DND-41 (cell line): ENCODE measurements around the gene LAMP5.

Experiments
- EZH2 ChIP-seq: IDR thresholded peaks from 3 replicates; pipeline ENCODE4 v1.6.1; 2012; ENCODE audit warnings: borderline replicate concordance, low read depth, mild to moderate bottlenecking, moderate library complexity, low read length, inconsistent platforms; ENCODE audit not compliant: severe bottlenecking
- TF ChIP-seq, protein P1 (sequence below): IDR thresholded peaks from 2 replicates; pipeline ENCODE4 v1.5.1; 2012; ENCODE audit warnings: borderline replicate concordance, low read length, moderate library complexity, mild to moderate bottlenecking; ENCODE audit not compliant: poor library complexity, severe bottlenecking; ENCODE audit errors: extremely low read depth

DNA sequence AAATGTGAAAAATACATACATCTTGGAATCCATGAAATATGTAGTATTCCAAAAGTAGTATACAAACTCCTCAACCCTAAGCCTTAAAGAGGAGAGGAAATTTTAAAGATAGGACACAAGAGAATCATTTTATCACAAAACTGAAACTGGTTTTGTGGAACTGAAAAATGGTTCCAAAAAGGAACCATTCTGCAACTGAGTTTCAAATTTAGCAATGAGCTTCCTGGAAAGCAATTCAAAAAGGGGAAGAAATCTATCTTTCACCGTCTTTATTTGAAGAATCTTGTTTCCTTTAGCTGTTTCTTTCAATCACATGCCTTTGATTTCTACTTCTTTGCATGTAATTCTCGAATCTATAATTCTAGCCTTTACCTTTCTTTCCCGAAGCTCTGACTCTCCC lies 32.2 kb upstream of the LAMP5 start:
- TF ChIP-seq, protein P1, sequence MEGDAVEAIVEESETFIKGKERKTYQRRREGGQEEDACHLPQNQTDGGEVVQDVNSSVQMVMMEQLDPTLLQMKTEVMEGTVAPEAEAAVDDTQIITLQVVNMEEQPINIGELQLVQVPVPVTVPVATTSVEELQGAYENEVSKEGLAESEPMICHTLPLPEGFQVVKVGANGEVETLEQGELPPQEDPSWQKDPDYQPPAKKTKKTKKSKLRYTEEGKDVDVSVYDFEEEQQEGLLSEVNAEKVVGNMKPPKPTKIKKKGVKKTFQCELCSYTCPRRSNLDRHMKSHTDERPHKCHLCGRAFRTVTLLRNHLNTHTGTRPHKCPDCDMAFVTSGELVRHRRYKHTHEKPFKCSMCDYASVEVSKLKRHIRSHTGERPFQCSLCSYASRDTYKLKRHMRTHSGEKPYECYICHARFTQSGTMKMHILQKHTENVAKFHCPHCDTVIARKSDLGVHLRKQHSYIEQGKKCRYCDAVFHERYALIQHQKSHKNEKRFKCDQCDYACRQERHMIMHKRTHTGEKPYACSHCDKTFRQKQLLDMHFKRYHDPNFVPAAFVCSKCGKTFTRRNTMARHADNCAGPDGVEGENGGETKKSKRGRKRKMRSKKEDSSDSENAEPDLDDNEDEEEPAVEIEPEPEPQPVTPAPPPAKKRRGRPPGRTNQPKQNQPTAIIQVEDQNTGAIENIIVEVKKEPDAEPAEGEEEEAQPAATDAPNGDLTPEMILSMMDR = no peak
- no peak for TF ChIP-seq EZH2
